GM19043 (cell line): Measurements from ENCODE around the gene VTI1B.
"Not testable (repeated sequence)": the region's sequence is repeated elsewhere in the genome, so short reads cannot be mapped to it uniquely, and the experiment has no call there.

Experiments
- ATAC-seq: cut with Tn5 transposase; IDR thresholded peaks from one replicate; pipeline ENCODE4 v1.9.1; 2021; ENCODE audit warnings: low read depth; ENCODE audit not compliant: unreplicated experiment

The VTI1B gene

GRCh38 chr14:67674480-67675218 lies at the start of gene VTI1B:
TSS of gene VTI1B (minus strand) at chr14:67674632. CDS start at chr14:67674489, 143 bp downstream.
- ATAC-seq, result peak; percentile 88

GRCh38 chr14:67722293-67722692 lies 47.9 kb upstream of the VTI1B start:
- ATAC-seq, result no peak

DNA sequence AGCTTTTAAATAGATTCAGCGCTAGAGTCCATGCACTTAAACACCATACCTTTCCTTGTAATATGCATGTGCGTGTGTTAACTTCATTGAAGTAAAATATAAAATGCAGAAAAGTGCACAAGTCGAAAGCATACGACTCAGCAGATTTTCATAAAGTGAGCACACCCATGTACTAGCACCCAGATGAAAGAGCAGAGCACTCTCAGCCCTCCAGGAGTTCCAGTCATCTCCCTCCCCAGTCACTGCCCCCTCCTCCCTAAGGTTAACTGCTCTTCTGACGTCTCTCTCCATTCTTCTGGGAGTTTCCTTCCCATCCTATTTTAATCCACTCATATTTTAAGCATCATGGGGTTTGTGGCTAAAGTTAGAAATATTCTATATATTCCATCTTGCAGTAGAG lies 47.4 kb upstream of the VTI1B start:
- ATAC-seq, result no peak

DNA sequence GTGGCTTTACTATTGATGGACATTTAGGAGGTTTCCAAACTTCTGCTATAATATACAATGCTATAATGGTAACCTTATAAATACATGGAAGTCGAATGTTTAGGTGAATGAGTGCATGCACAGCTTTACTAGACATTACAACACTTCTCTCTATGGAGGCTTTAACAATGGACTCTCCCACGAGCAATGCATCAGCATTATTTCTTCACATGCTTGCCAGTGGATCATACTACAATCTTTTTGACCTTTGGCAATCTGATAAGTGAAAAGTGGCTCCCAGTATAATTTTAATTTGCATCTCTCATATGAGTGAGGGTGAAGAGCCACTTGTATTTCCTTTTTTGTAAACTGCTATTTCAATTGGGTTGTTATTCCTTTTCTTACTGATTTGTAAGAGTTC lies 45.4 kb upstream of the VTI1B start:
- no peak for ATAC-seq

GRCh38 chr14:67719385-67719784 lies 45.0 kb upstream of the VTI1B start:
- not testable (repeated sequence) for ATAC-seq

DNA sequence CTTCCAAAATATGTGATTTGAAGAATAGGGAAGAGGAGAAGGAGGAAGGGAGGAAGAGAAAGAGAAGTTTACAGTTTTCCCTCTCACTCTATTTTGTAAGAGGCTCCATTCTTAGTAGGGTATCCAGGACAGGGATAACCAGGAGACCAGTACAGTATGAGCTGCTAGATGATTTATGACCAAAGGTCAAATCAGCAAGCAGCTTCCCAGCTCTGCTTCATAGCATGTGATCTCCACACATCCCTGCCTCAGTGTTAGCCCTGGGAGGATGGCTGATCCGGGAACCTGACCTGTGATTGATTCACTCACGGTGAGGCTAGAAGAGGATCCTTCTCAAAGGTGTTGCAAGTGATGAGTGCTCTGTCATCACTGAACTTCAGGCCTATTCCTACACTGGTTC lies 43.8 kb upstream of the VTI1B start:
- ATAC-seq, result no peak

DNA sequence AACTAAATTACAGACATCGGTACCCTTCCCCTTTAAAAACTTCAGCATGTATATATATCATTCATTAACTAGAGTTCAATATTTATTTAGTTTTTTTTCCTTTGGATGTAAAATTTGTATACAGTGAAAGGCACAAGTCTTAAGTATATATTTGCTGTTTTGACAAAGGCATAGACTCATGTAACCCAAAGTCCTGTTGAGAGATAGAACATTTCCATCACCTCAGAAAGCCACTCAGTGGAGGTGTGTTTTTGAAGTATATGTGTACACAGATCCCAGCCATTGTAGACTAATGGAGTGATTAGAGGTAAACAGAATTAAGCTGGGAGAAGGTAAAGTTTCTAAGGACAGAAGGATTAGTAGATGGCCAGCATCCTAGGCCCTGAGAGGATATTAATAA lies 42.6 kb upstream of the VTI1B start:
- ATAC-seq, result no peak

DNA sequence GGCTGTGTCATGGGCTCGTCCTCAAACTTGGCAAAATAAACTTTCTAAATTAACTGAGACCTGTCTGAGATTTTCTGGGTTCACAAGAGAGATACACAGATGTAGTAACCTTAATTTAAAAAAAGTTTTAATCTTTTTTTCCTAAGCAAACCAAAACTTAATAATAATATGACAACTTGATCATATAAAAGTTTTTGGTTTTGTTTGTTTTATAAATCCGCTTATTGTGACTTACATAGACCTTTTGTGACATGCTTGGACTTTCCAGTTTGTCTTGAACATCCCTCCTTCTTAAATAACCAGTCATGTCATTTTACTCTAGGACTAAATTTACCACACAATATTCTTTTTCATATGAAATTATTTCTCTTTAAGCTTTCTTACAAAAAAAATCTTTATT lies 35.8 kb upstream of the VTI1B start:
- no peak for ATAC-seq

GRCh38 chr14:67709796-67710195 lies 35.4 kb upstream of the VTI1B start:
- not testable (repeated sequence) for ATAC-seq

DNA sequence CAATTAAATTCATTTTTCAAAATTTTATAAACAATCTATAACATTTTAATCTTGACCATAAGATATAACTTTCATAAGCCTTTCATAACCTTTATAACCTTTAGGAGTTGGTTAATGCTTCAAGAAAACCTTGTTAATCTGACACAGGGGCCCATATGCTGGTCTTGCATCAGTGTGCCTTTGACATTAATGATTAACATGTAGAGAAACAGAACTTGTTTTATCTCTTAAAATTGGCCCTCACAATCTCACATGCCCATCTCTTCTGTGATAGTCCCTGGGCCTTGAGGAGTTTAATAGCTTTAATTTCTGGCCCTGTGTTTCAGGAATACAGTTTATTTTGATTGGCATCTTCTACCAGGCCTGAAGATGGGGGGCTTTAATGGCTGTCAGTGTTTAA lies 34.9 kb upstream of the VTI1B start:
- ATAC-seq, result not testable (repeated sequence)

DNA sequence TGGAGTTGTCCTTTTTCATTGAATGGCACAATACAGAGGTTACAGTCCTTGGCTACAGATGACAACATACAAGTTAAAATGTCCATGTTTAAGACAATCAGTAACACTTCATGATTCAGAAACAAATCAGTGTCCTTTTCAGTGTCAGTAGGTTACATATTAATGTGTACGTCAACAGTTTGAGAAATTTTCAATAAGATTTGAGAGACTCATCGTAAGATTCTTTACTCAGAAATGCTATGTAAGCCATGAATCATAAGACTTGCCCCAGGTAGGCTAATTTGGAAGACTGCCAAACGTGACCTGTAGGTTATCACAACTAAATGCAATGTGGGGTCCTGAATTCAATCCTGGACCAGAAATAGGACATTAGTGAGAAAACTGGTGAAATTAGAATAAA lies 30.8 kb upstream of the VTI1B start:
- ATAC-seq, result no peak

DNA sequence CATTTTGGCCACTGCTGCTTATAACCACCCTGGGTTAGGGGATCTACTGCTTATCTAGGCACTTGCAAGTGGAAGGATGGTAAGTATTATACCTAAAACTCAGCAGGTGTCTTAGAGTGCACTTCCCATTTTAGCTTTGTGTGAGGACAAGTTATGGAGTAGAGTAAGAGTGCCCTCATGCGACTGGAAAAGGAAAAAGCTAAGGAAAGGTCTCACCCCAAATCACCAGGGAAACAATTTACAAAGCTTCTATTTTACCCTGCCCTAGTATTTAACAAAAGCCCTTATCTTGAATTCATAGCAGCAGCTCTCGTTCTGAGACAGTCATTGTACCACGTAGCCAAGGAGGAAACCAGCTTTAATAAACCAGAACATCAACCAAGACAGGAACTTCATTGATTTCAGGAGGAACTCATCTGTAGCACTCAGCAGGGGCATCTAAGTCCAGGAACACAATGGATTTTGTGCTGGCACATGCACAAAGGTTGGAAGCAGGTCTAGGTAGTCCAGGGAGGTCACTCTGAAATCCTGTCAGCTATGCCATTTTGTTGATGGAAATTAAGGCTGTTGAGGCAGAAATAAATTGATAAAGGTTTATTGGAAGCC lies 30.2 kb upstream of the VTI1B start:
- ATAC-seq, result no peak

DNA sequence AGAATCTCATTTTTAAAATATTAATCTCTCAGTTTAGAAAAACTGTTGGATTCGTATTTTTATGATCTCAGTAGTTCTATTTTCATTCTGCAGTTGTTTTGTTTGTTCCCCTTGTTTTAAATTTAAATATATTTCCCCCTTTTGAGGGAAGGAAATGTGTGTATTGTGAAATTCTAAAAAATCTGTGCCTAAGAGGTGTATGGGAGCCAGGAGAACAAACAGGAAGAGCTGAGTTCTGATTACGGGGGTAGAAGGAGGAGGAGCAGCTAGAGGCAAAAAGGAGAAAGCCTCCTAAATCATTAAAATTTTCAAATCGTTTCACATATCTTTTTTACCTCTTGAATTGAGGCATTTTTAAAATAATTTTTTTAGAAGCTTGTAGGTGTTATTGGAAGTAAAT lies 29.6 kb upstream of the VTI1B start:
- no peak for ATAC-seq

- ATAC-seq, result not testable (repeated sequence)
These were observed 27.1 kb upstream of the VTI1B start, which contains the start of gene RDH12 for GRCh38 chr14:67701492-67701891. TSS of gene RDH12 (plus strand) at chr14:67701886. CDS start at chr14:67722643, 20,757 bp downstream.

- ATAC-seq, result no peak
These were observed 23.7 kb upstream of the VTI1B start for GRCh38 chr14:67698179-67698578.

DNA sequence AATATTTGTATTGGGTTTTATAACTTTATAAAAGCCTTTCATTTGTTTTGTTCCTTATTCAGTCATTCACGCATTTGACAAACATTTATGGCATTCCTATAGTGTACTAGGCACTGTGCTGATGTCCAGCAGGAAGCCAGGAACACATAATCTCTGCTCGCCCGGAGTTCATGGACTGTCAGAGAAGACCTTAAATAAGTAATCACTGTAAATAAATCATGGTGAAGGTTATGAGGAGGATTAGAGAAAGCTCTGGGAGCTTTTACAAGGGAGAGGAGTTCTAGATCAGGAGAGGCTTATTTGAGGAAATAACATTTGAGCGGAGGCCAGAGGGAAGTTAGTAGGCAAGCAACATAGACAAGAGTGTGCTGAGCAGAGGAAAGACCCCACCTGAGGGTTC lies 22.6 kb upstream of the VTI1B start:
- no peak for ATAC-seq

- peak; percentile 80 for ATAC-seq
These were observed 21.0 kb upstream of the VTI1B start, which contains the start of gene RDH11 for GRCh38 chr14:67695394-67695949. TSS of gene RDH11 (minus strand) at chr14:67695764. CDS start at chr14:67695703, 61 bp downstream.

- ATAC-seq, result peak; percentile 85
These were observed 20.5 kb upstream of the VTI1B start for GRCh38 chr14:67694791-67695393.

DNA sequence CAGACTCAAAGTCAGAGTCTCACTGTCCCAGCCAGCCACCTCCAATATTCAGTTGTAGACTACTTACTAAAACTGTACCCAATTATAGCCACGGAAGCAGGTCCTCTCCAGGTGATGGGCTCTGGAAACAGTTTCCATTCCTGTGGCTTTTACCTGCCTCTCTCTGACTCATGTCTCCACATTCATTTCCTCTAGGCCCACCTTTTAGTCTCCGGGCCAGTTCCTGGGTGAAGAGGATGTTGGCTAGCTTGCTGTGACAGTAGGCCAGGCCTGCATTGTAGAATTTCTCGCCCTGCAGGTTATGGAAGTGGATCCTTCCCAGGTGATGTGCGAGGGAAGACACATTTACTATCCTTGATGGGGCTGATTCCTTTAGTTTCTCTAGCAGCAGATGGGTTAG lies 15.6 kb upstream of the VTI1B start:
- no peak for ATAC-seq

DNA sequence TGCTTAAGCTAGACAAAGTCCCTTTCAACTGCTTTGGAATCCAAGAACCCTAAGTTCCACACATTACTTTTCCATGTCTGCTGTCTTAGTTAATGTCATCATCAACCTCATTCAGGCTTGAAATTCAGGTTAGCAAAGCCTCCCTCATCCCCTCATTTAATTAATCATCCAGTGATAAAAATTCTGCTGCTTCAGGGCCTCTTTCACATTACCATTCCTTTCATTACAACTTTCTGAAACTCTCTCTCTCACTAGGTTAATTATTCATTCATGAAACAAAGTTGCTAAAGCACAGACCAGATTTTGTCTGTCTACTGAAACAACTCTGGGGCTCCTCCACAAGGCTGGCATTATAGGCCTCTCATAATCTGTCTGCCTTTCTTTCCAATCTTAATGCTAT lies 9.4 kb upstream of the VTI1B start:
- no peak for ATAC-seq

GRCh38 chr14:67680941-67681340 lies 6.5 kb upstream of the VTI1B start:
- no peak for ATAC-seq
